ENCODE results near the gene ATF1. TPM values are rescaled to one million over a fixed set of nuclear protein-coding genes. Genes with fewer than 3 reads are reported as not detected.

The ATF1 gene
- polyA plus RNA-seq, 1 of the 3 experiments (the other 2 are of a cell fraction): 34.2 TPM

DNA sequence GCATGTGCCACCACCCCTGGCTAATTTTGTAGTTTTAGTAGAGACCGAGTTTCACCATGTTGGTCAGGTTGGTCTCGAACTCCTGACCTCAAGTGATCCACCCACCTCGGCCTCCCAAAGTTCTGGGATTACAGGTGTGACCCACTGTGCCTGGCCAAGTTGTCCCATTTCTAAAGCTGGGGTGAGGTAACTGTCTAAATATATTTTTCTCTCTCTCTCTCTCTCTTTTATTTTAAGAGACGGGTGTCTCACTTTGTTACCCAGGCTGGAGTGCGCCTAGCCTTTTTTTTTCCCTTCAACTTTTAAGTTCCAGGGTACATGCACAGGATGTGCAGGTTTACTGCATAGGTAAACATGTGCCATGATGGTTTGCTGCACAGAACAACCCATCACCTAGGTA lies 8.6 kb downstream of the ATF1 start:
- Histone ChIP-seq H3K27ac (ENCODE audit: low read depth in 2 of 2, low read length in 1 of 2) (no peak overlapping the region), H3K36me3 (replicated peaks in 1 of 2; ENCODE audit: control insufficient read depth in 1 of 2, insufficient read depth in 2 of 2, low read length in 1 of 2) (peaks cover 0 to 21% of the 10 kb centered on the region in 2 experiments), H3K9me2 (no peaks in the 10 kb centered on the region), H3K4me3 (ENCODE audit: low read depth in 2 of 2, low read length in 1 of 2) (no peak overlapping the region), H3F3A (replicated peaks; ENCODE audit: insufficient read depth) (no peaks in the 10 kb centered on the region), H3K27me3 (ENCODE audit: insufficient read depth) (no peaks in the 10 kb centered on the region), H3K79me2 (ENCODE audit: insufficient read depth) (peaks cover 92% of the 10 kb centered on the region), H3K9me3 (no peaks in the 10 kb centered on the region), H3K9ac (no peak overlapping the region), H3K4me1 (ENCODE audit: control insufficient read depth in 1 of 2, insufficient read depth in 2 of 2, low read depth in 1 of 2, low read length in 1 of 2) (no peaks in the 10 kb centered on the region; a peak in 1 of 4 replicates), H2AFZ (ENCODE audit: low read depth) (no peak overlapping the region), H4K20me1 (ENCODE audit: insufficient read depth) (peaks cover 11% of the 10 kb centered on the region), H3K4me2 (no peak overlapping the region)
- no peak for DNase-seq
- WGBS (ENCODE audit: low lambda C conversion rate): 97% methylated on average over 5 of the region's 5 CpGs
- ChIA-PET POLR2A (no interaction called here), CTCF (no interaction called here)
- TF ChIP-seq, protein P1, sequence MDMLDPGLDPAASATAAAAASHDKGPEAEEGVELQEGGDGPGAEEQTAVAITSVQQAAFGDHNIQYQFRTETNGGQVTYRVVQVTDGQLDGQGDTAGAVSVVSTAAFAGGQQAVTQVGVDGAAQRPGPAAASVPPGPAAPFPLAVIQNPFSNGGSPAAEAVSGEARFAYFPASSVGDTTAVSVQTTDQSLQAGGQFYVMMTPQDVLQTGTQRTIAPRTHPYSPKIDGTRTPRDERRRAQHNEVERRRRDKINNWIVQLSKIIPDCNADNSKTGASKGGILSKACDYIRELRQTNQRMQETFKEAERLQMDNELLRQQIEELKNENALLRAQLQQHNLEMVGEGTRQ (IDR thresholded peaks at IDR 0.05; ENCODE audit: borderline replicate concordance, low read depth, low read length): no peak
- TF ChIP-seq, protein P2, sequence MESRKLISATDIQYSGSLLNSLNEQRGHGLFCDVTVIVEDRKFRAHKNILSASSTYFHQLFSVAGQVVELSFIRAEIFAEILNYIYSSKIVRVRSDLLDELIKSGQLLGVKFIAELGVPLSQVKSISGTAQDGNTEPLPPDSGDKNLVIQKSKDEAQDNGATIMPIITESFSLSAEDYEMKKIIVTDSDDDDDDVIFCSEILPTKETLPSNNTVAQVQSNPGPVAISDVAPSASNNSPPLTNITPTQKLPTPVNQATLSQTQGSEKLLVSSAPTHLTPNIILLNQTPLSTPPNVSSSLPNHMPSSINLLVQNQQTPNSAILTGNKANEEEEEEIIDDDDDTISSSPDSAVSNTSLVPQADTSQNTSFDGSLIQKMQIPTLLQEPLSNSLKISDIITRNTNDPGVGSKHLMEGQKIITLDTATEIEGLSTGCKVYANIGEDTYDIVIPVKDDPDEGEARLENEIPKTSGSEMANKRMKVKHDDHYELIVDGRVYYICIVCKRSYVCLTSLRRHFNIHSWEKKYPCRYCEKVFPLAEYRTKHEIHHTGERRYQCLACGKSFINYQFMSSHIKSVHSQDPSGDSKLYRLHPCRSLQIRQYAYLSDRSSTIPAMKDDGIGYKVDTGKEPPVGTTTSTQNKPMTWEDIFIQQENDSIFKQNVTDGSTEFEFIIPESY (IDR thresholded peaks at IDR 0.05; ENCODE audit: borderline replicate concordance, low read depth): no peak
- no peak for TF ChIP-seq NRF1 (IDR thresholded peaks at IDR 0.05; ENCODE audit: low read depth, low read length)
- TF ChIP-seq YY1 (IDR thresholded peaks at IDR 0.05; ENCODE audit: low read depth): no peak
- TF ChIP-seq RFX5 (IDR thresholded peaks at IDR 0.05; ENCODE audit: low read length): no peak
- TF ChIP-seq, protein P3, sequence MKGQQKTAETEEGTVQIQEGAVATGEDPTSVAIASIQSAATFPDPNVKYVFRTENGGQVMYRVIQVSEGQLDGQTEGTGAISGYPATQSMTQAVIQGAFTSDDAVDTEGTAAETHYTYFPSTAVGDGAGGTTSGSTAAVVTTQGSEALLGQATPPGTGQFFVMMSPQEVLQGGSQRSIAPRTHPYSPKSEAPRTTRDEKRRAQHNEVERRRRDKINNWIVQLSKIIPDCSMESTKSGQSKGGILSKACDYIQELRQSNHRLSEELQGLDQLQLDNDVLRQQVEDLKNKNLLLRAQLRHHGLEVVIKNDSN (IDR thresholded peaks at IDR 0.05; ENCODE audit: borderline replicate concordance, low read depth): no peak
- TF ChIP-seq, protein P4, sequence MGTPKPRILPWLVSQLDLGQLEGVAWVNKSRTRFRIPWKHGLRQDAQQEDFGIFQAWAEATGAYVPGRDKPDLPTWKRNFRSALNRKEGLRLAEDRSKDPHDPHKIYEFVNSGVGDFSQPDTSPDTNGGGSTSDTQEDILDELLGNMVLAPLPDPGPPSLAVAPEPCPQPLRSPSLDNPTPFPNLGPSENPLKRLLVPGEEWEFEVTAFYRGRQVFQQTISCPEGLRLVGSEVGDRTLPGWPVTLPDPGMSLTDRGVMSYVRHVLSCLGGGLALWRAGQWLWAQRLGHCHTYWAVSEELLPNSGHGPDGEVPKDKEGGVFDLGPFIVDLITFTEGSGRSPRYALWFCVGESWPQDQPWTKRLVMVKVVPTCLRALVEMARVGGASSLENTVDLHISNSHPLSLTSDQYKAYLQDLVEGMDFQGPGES (IDR thresholded peaks at IDR 0.05; ENCODE audit: low read depth, low read length): no peak
- TF ChIP-seq, protein P5, sequence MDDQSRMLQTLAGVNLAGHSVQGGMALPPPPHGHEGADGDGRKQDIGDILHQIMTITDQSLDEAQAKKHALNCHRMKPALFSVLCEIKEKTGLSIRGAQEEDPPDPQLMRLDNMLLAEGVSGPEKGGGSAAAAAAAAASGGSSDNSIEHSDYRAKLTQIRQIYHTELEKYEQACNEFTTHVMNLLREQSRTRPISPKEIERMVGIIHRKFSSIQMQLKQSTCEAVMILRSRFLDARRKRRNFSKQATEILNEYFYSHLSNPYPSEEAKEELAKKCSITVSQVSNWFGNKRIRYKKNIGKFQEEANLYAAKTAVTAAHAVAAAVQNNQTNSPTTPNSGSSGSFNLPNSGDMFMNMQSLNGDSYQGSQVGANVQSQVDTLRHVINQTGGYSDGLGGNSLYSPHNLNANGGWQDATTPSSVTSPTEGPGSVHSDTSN (IDR thresholded peaks at IDR 0.05): no peak
- TF ChIP-seq JUND (IDR thresholded peaks at IDR 0.05): no peak
- TF ChIP-seq EZH2phosphoT487 (IDR thresholded peaks at IDR 0.05; ENCODE audit: borderline replicate concordance, low read depth): no peak
- TF ChIP-seq CHD2 (IDR thresholded peaks at IDR 0.05; ENCODE audit: low read length, partially characterized antibody): no peak
- TF ChIP-seq TCF12 (IDR thresholded peaks at IDR 0.05): no peak
- TF ChIP-seq, protein P6, sequence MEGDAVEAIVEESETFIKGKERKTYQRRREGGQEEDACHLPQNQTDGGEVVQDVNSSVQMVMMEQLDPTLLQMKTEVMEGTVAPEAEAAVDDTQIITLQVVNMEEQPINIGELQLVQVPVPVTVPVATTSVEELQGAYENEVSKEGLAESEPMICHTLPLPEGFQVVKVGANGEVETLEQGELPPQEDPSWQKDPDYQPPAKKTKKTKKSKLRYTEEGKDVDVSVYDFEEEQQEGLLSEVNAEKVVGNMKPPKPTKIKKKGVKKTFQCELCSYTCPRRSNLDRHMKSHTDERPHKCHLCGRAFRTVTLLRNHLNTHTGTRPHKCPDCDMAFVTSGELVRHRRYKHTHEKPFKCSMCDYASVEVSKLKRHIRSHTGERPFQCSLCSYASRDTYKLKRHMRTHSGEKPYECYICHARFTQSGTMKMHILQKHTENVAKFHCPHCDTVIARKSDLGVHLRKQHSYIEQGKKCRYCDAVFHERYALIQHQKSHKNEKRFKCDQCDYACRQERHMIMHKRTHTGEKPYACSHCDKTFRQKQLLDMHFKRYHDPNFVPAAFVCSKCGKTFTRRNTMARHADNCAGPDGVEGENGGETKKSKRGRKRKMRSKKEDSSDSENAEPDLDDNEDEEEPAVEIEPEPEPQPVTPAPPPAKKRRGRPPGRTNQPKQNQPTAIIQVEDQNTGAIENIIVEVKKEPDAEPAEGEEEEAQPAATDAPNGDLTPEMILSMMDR (IDR thresholded peaks at IDR 0.05): no peak
- no peak for TF ChIP-seq GABPA (IDR thresholded peaks at IDR 0.05; ENCODE audit: low read depth)
- TF ChIP-seq FOSL2 (IDR thresholded peaks at IDR 0.05; ENCODE audit: borderline replicate concordance, low read depth): no peak
- no peak for TF ChIP-seq TAF1 (IDR thresholded peaks at IDR 0.05; ENCODE audit: borderline replicate concordance, low read depth, low read length)
- TF ChIP-seq ELF1 (IDR thresholded peaks at IDR 0.05): no peak
